NCI-H2081 treated with DMSO at 0.1 percent for 48 hours (cell line): ENCODE results near the gene ANKZF1.
"Not testable (repeated sequence)": the region's sequence is repeated elsewhere in the genome, so short reads cannot be mapped to it uniquely, and the experiment has no call there.

Experiments
- DNase-seq: peaks from one replicate; lab custom pipeline; 2025; lab: John Stamatoyannopoulos, UW

ANKZF1 gene

DNA sequence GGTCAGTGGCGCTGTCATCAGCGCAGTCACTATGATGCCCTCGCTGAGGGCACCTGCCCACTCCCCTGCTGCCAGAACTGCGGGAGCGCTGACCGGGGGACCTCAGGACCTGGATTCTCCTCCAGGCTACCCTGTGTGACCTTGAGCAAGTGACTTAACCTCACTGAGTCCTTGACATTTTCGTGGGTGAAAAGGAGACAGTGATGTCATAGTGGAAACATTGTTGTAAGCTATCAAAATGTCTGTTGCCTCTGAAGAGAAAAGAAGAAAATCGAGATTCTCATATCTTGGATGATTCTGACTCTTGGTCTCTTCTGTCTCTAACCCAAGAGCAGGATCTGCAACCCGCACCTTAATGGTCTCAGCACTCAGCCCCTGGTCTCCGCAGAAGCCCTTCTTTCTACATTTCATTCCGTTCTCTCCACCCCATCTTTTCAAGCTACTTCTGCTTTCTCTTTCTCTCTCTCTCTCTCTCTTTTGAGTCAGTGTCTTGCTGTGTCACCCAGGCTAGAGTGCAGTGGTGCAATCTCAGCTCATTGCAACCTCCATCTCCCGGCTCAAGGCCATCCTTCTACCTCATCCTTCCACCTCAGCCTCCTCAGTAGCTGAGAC, 25.1 kb downstream of the ANKZF1 start:
- DNase-seq = no peak

GRCh38 chr2:219258942-219259341, 29.3 kb downstream of the ANKZF1 start:
- not testable (repeated sequence) for DNase-seq

DNA sequence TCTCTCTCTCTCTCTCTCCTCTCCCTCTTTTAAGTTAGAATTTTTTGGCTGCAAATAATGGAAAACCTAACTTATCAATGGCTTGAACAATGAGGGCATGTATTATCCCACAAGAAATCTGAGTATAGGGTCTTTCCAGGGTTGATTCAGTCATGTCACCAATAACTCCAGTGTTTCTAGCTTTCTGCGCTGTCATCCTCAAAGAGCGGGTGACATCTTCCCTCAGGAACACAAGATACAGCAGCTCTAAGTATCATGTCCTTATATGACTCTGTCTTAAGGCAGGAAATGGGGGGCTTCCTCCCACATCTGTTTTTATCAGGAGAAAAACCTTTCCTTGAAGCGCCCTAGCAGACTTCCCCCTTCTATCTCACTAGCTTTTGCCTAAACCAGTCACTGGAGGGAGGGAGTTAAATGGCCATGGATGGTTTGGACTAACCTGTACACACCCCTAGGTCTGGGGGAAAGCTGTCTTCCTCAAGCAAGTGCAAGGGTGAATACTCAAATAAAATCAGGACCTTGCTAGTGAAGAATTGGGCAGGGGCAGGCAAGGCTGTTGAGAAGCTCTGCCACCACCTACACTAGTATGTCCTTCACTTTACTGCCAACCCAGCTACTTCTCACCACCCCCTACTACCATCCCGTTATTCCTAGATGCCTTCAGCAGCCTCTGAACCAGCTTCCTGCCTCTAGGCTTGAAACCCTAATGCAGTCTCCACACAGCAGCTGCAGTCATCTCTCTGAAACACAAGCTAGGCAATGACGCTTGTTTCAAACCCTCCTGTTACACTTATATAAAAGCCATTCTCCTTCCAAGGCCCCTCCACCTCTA, 31.6 kb downstream of the ANKZF1 start:
- DNase-seq = no peak

GRCh38 chr2:219266232-219266631, 36.6 kb downstream of the ANKZF1 start:
- DNase-seq = no peak

GRCh38 chr2:219266886-219267285, 37.3 kb downstream of the ANKZF1 start:
- DNase-seq = no peak

GRCh38 chr2:219268294-219268693, 38.7 kb downstream of the ANKZF1 start:
- DNase-seq = no peak

DNA sequence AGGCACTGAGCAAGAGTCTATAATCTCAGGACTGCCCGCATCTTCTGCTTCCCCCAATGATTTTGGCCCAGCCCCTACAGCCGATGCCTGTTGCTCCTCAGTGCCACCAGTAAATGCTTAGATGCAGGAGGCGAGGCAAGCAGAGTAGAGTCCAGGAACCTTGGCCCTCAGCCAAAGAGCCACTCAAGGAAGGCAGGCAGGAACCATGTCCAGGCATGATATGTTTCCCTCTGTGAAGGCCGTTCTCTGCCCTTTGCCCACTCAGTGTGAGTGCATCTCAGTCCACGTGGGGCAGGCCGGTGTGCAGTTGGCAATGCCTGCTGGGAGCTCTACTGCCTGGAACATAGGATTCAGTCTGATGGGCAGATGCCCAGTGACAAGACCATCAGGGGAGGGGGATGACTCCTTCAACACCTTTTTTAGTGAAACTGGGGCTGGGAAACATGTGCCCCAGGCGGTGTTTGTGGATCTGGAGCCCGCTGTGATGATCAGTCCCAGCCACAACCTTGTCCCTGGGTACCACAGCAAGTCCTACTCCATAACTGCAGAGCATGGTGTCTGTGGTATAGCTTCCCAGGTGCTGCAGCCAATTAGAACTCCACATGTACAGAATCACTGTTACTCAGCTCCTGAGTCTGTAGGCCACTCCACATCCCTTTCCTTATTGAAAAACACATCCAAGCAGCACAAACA, 39.9 kb downstream of the ANKZF1 start:
- DNase-seq = no peak

- DNase-seq = no peak
Observed at GRCh38 chr2:219270055-219270372, 40.4 kb downstream of the ANKZF1 start.

DNA sequence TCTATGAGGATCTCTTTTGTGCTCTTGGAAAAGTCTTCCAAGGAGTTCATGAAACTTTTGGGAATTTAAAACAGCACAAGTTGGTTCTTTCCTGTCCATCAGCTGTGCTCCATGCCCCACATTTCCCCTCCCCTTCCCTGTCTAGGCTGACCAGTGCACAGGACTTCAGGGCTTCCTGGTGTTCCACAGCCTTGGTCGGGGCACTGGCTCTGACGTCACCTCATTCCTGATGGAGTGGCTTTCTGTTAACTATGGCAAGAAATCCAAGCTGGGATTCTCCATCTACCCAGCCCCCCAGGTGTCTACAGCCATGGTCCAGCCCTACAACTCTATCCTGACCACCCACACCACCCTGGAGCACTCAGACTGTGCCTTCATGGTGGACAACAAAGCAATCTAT, 41.4 kb downstream of the ANKZF1 start:
- DNase-seq = no peak

DNA sequence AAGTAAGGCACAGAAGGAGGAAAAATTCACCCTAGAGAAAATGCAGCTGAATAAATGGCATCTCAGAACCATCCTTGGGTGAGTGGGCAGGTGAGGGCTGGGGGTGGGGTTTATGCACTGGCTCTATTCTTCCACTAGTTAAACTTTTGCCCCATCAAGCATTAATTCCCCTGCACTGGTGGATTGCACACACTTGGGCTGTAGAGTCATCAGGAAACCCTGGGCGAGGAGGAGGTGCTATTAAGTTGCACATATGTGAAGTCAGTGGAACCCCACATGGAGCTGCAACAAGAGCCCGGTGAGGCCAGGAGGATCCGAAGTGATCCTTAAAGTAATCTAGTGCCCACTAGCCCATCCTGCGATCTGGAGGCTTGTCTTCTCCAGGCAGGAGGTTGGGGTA, 42.8 kb downstream of the ANKZF1 start:
- no peak for DNase-seq

DNA sequence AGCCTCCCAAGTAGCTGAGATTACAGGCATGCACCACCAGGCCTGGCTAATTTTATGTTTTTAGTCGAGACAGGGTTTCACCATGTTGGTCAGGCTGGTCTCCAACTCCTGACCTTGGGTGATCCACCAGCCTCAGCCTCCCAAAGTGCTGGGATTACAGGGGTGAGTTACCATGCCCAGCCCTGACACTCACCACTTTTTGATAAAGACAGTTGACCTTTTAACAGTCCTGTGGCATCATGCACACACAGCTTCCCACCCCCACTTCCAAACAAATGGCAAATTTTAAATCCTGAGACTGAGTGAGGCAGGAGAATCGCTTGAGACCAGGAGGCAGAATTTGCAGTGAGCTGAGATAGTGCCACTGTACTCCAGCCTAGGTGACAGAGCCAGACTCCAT, 43.4 kb downstream of the ANKZF1 start:
- no peak for DNase-seq

- DNase-seq = no peak
Observed at GRCh38 chr2:219273937-219274336, 44.3 kb downstream of the ANKZF1 start.

- no peak for DNase-seq
Observed at GRCh38 chr2:219274361-219274921, 44.8 kb downstream of the ANKZF1 start.

GRCh38 chr2:219277703-219278654, 48.4 kb downstream of the ANKZF1 start:
- peak; percentile 21 for DNase-seq

- DNase-seq = no peak
Observed at GRCh38 chr2:219278655-219279150, 49.1 kb downstream of the ANKZF1 start.

DNA sequence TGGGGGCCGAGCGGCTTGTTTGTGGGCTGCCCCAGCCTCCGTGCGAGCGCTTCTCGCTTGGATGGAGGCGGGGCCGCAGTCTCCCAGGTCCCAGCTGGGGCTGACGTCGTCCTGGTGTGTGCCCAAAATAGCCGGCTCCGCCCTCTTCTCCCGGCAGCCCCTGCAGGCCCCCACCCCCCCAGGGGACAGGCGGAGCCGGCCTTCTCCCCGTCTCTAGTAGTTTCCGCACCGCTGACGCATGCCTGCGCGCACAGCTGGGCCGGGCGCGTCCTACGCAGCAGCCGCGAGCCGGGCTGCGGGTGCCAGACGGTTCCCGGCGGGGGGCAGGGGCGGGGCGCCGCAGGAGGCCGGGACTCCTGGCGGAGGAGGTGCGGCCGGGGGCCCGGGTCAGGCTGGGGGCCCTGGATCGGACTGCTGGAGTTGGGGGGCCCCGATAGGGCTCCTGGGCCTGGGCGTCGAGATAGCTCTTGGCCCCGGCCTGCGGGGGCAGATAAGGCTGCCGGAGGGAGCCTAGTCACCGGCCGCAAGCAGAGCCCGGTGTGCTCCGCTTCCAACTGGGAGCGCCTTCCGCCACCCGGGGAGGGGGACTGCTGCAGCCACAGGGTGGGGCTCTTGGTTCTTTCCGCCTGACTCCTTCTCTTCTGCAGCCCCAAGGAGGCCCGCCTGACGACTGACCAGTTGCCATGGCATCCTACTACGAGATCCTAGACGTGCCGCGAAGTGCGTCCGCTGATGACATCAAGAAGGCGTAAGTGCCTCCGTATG, 49.7 kb downstream of the ANKZF1 start, which contains the start of gene DNAJB2:
DNAJB2 (plus strand) TSS at position 216 of the 765 bp plus-strand sequence; CDS start at position 684, 468 bp downstream.
- peak; percentile 66 for DNase-seq

DNA sequence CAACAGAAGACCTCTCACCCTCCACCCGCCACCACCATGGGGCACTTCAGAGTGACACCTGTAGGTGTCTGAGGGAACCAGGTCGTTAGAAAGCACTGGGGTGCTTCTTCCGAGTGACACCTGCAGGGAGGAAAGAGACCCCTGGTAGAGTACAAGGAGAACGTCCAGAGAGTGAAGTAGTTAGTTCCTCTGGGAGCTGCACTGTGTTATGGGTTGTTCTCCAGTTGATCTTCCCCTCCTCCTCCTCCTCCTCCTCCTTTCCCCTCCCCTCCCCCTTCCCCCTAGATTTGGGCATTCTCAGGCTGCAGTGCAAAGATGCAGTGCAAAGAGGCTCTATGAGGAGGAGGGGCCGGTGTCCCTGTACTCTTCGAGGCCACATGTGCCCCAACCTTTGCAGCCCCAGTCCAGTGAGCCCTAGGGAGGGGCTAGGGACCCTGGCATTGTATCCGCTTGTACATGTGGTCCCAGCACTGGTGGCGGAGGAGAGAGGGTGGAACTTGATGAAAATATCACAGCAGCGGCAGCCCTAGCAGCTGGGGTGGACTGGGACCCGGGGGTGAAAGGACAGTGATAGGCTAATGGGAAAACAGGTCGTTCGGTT, 50.4 kb downstream of the ANKZF1 start:
- no peak for DNase-seq

DNA sequence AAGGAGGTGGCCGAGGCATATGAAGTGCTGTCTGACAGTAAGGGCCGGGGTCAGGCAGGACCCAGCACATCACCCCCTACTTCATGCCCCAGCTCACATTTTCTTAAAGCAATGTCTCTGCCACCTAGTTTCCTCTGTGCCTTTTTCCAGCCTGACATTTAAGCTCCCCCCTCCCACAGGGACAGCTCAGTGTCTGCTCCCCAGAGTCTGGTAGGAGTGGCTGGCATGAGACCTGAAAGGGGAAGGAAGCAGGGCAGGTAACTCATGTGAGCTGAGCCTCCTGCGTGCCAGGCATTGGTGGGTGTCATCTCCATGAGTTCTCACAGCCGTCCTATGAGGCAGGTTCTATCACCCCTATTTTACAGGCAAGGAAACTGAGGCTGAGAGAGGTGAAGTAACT, 51.0 kb downstream of the ANKZF1 start:
- no peak for DNase-seq

GRCh38 chr2:219281588-219281987, 52.0 kb downstream of the ANKZF1 start:
- DNase-seq = no peak

GRCh38 chr2:219282375-219282774, 52.8 kb downstream of the ANKZF1 start:
- no peak for DNase-seq
